GM23338 (cell line): ENCODE results near the gene BLOC1S5. TPM values are rescaled to one million over a fixed set of nuclear protein-coding genes. Genes with fewer than 3 reads are reported as not detected.

ENCODE experiments used
- ATAC-seq: fragments of 200-7000 bp; cut with Tn5 transposase; 3 replicates; pipeline ENCODE4 v1.9.1; 2020
- DNase-seq: peaks from one replicate; pipeline ENCODE4 v3.0.0-alpha.2; 2015; ENCODE audit warnings: low spot score
- H2AFZ ChIP-seq: fragments of 200-600 bp; sonication (generic); 2 replicates; pipeline ENCODE4 v1.8.0; 2016; ENCODE audit warnings: antibody characterized with exemption, mild to moderate bottlenecking, moderate library complexity
- H3F3A ChIP-seq: fragments of 200-600 bp; sonication (generic); replicated peaks from 2 replicates; pipeline ENCODE4 v1.8.0; 2017; ENCODE audit warnings: antibody characterized with exemption, mixed run types, low read depth
- H3K27ac ChIP-seq: fragments of 200-600 bp; sonication (generic); 2 replicates; pipeline ENCODE4 v1.6.1; 2016; ENCODE audit warnings: low read depth
- H3K27me3 ChIP-seq: fragments of 200-600 bp; sonication (generic); 2 replicates; pipeline ENCODE4 v1.8.0; 2016; ENCODE audit warnings: mild to moderate bottlenecking, mixed run types, moderate library complexity; ENCODE audit not compliant: insufficient read depth
- H3K36me3 ChIP-seq: fragments of 200-600 bp; sonication (generic); 2 replicates; pipeline ENCODE4 v1.8.0; 2016; ENCODE audit warnings: mild to moderate bottlenecking; ENCODE audit not compliant: insufficient read depth
- H3K4me1 ChIP-seq: fragments of 200-600 bp; sonication (generic); 2 replicates; pipeline ENCODE4 v1.8.0; 2016; ENCODE audit warnings: mild to moderate bottlenecking, moderate library complexity; ENCODE audit not compliant: insufficient read depth
- H3K4me2 ChIP-seq: fragments of 200-600 bp; sonication (generic); 2 replicates; pipeline ENCODE4 v1.7.1; 2017; ENCODE audit warnings: mixed run types
- H3K4me3 ChIP-seq: fragments of 200-600 bp; sonication (generic); 2 replicates; pipeline ENCODE4 v1.6.1; 2016; ENCODE audit warnings: mixed run types
- H3K79me2 ChIP-seq: fragments of 200-600 bp; sonication (generic); replicated peaks from 2 replicates; pipeline ENCODE4 v1.8.0; 2017; ENCODE audit warnings: mild to moderate bottlenecking; ENCODE audit not compliant: insufficient read depth
- H3K9me2 ChIP-seq: fragments of 200-600 bp; sonication (generic); 2 replicates; pipeline ENCODE4 v1.8.0; 2017; ENCODE audit not compliant: insufficient read depth
- H4K20me1 ChIP-seq: fragments of 200-600 bp; sonication (generic); replicated peaks from 2 replicates; pipeline ENCODE4 v1.8.0; 2017; ENCODE audit warnings: mild to moderate bottlenecking; ENCODE audit not compliant: insufficient read depth
- H3K27ac Mint-ChIP-seq: 2 replicates; pipeline ENCODE4 v1.8.0; 2020; ENCODE audit warnings: inconsistent platforms, mild to moderate bottlenecking, moderate library complexity, mixed read lengths
- H3K27me3 Mint-ChIP-seq: 3 replicates; pipeline ENCODE4 v1.8.0; 2022; ENCODE audit warnings: low read depth, mild to moderate bottlenecking, moderate library complexity, mixed read lengths, inconsistent platforms; ENCODE audit not compliant: insufficient read depth, poor library complexity
- H3K36me3 Mint-ChIP-seq: 3 replicates; pipeline ENCODE4 v1.8.0; 2021; ENCODE audit warnings: low read depth, mild to moderate bottlenecking, inconsistent platforms, moderate library complexity, mixed read lengths
- H3K4me1 Mint-ChIP-seq: 3 replicates; pipeline ENCODE4 v1.8.0; 2020; ENCODE audit warnings: mild to moderate bottlenecking, inconsistent platforms, mixed read lengths
- H3K4me3 Mint-ChIP-seq: 3 replicates; pipeline ENCODE4 v1.8.0; 2021; ENCODE audit warnings: moderate library complexity, mild to moderate bottlenecking, inconsistent platforms, mixed read lengths
- H3K9me3 Mint-ChIP-seq: 3 replicates; pipeline ENCODE4 v1.8.0; 2020; ENCODE audit warnings: moderate library complexity, mild to moderate bottlenecking, inconsistent platforms, mixed read lengths
- CREB1 ChIP-seq: fragments of 250-450 bp; sonication (Bioruptor Pico); IDR thresholded peaks from 2 replicates; pipeline ENCODE4 v1.5.0; 2020; ENCODE audit warnings: low read depth, mild to moderate bottlenecking, moderate library complexity
- CTCF ChIP-seq, 2 experiments: fragments of 200-600 bp in 1 of 2; sonication (generic) in 1 of 2; conservative IDR thresholded peaks; 2 replicates each; pipeline versions ENCODE4 v1.5.1 to v1.6.1; 2016 to 2017; ENCODE audit warnings: antibody characterized with exemption in 2 of 2, low read depth in 2 of 2, mild to moderate bottlenecking in 2 of 2, moderate library complexity in 1 of 2
- ETS1 ChIP-seq: IDR thresholded peaks from 2 replicates; pipeline ENCODE4 v1.6.1; 2016; ENCODE audit warnings: antibody characterized with exemption
- EZH2 ChIP-seq: fragments of 200-600 bp; sonication (generic); IDR thresholded peaks from one replicate; pipeline ENCODE4 v1.8.0; 2017; ENCODE audit warnings: antibody characterized with exemption, mild to moderate bottlenecking, low read depth; ENCODE audit not compliant: unreplicated experiment
- EZH2phosphoT487 ChIP-seq: fragments of 200-600 bp; sonication (generic); IDR thresholded peaks from one replicate; pipeline ENCODE4 v1.8.1; 2018; ENCODE audit warnings: antibody characterized with exemption; ENCODE audit not compliant: unreplicated experiment
- JUNB ChIP-seq: IDR thresholded peaks from one replicate; pipeline ENCODE4 v1.6.1; 2016; ENCODE audit warnings: antibody characterized with exemption; ENCODE audit not compliant: unreplicated experiment
- NANOG ChIP-seq: IDR thresholded peaks from 2 replicates; pipeline ENCODE4 v1.6.1; 2016; ENCODE audit warnings: antibody characterized with exemption, borderline replicate concordance
- POLR2AphosphoS5 ChIP-seq: IDR thresholded peaks from 2 replicates; pipeline ENCODE4 v1.6.1; 2016; ENCODE audit warnings: antibody characterized with exemption, low read depth
- REST ChIP-seq: IDR thresholded peaks from one replicate; pipeline ENCODE4 v1.6.1; 2018; ENCODE audit warnings: antibody characterized with exemption; ENCODE audit not compliant: unreplicated experiment
- STAT1 ChIP-seq: IDR thresholded peaks from one replicate; pipeline ENCODE4 v1.6.1; 2016; ENCODE audit warnings: antibody characterized with exemption; ENCODE audit not compliant: unreplicated experiment
- ZNF114 ChIP-seq: fragments of 250-450 bp; sonication (Bioruptor Pico); IDR thresholded peaks from 2 replicates; pipeline ENCODE4 v1.5.0; 2020; ENCODE audit warnings: mild to moderate bottlenecking, moderate library complexity
- ZNF331 ChIP-seq: fragments of 250-450 bp; sonication (Bioruptor Pico); IDR thresholded peaks from 2 replicates; pipeline ENCODE4 v1.5.0; 2020; ENCODE audit warnings: low read depth, mild to moderate bottlenecking, moderate library complexity
- ZNF462 ChIP-seq: fragments of 250-450 bp; sonication (Bioruptor Pico); IDR thresholded peaks from 2 replicates; pipeline ENCODE4 v1.5.0; 2020; ENCODE audit warnings: mild to moderate bottlenecking, moderate library complexity
- polyA plus RNA-seq: library from polyadenylated mRNA; unstranded; fragments of >200 nt; fragmentation: Nextera tagmentation; extraction: Ambion mirVana; gene quantifications from 2 replicates; pipeline ENCODE4 v1.2.1, GENCODE V29; 2016
- total RNA-seq: library from RNA; depleted of rRNA; stranded (reverse); fragments of >200 nt; shearing (Covaris generic); gene quantifications from 2 replicates; pipeline ENCODE4 v1.2.3, GENCODE V29; 2014

The BLOC1S5 gene
- total and polyA plus RNA-seq, 2 experiments from 2014 or later = 14.9 to 16.6 TPM

GRCh38 chr6:8020083-8020482, 44.1 kb downstream of the BLOC1S5 start:
- no peaks in the 10 kb centered on the region for H3K36me3 ChIP-seq
- Mint-ChIP-seq H3K4me3 (no peak overlapping the region), H3K9me3 (no peaks in the 10 kb centered on the region), H3K27ac (no peak overlapping the region), H3K36me3 (peaks cover 9% of the 10 kb centered on the region; the same call in 1 of the 3 replicates), H3K4me1 (peaks cover 31% of the 10 kb centered on the region), H3K27me3 (peaks cover 5% of the 10 kb centered on the region)
- H3K27me3 ChIP-seq = no peaks in the 10 kb centered on the region
- H3K9me2 ChIP-seq = no peaks in the 10 kb centered on the region
- no peak overlapping the region for H3K4me2 ChIP-seq
- peaks cover 24% of the 10 kb centered on the region for H3K4me1 ChIP-seq
- no peaks in the 10 kb centered on the region for H3F3A ChIP-seq
- 0 out of 2 replicates have a peak, but pooled peaks cover 1% of the 10 kb centered on the region for H4K20me1 ChIP-seq
- ATAC-seq (peak; percentile 76), DNase-seq (no peak)
- TF ChIP-seq EZH2 (no peak), CREB1 (CRISPR knock-in tag) (no peak), JUNB (no peak), ETS1 (no peak), POLR2AphosphoS5 (no peak), NANOG (no peak), ZNF331 (CRISPR knock-in tag) (no peak), ZNF114 (CRISPR knock-in tag) (0 out of 2 replicates have a peak, but pooled peaks have one; percentile 37), EZH2phosphoT487 (no peak), REST (no peak), ZNF462 (CRISPR knock-in tag) (peak; percentile 88), CTCF (conservative IDR thresholded peaks at IDR 0.05; ENCODE audit: low read depth in 2 of 2) (no peak), STAT1 (no peak)
- H3K79me2 ChIP-seq = no peaks in the 10 kb centered on the region
- no peak overlapping the region for H3K4me3 ChIP-seq
- peak overlapping the region; percentile 70; the same call in 1 of the 2 replicates for H3K27ac ChIP-seq
- no peak overlapping the region for H2AFZ ChIP-seq
